Mesenchymal stem cell (in vitro differentiated cells and primary cell): ENCODE results near the gene PPP1R12B. TPM values are rescaled to one million over a fixed set of nuclear protein-coding genes. Genes with fewer than 3 reads are reported as not detected.
A peak's percentile ranks its signal among the peaks of the same experiment; 100 is the strongest.
"Not testable (repeated sequence)": the region's sequence is repeated elsewhere in the genome, so short reads cannot be mapped to it uniquely, and the experiment has no call there.

Source experiments
- DNase-seq: peaks from one replicate; pipeline ENCODE4 v3.0.0-alpha.2; 2013
- H2AFZ ChIP-seq: one replicate; pipeline ENCODE4 v1.6.1; 2013; ENCODE audit warnings: low read depth, mild to moderate bottlenecking, control low read depth, inconsistent platforms, low read length, moderate library complexity
- H2AK5ac ChIP-seq: 2 replicates; pipeline ENCODE4 v1.6.1; 2013; ENCODE audit warnings: low read length, moderate library complexity, mild to moderate bottlenecking, inconsistent platforms; ENCODE audit not compliant: severe bottlenecking
- H2BK120ac ChIP-seq: one replicate; pipeline ENCODE4 v1.6.1; 2013; ENCODE audit warnings: low read depth, mild to moderate bottlenecking, inconsistent platforms, low read length, moderate library complexity
- H2BK12ac ChIP-seq, 2 experiments: one replicate each; pipeline ENCODE4 v1.6.1; 2013; ENCODE audit warnings: inconsistent platforms in 2 of 2, low read length in 2 of 2, mild to moderate bottlenecking in 2 of 2, moderate library complexity in 2 of 2, control low read depth in 1 of 2
- H2BK15ac ChIP-seq: one replicate; pipeline ENCODE4 v1.6.1; 2013; ENCODE audit warnings: mild to moderate bottlenecking, low read depth, inconsistent platforms; ENCODE audit not compliant: poor library complexity, severe bottlenecking
- H2BK5ac ChIP-seq: 2 replicates; pipeline ENCODE4 v1.6.1; 2013; ENCODE audit warnings: low read depth, mild to moderate bottlenecking, low read length, control low read depth, inconsistent platforms; ENCODE audit not compliant: poor library complexity, severe bottlenecking
- H3K14ac ChIP-seq, 2 experiments: one replicate each; pipeline ENCODE4 v1.6.1; 2013; ENCODE audit warnings: inconsistent platforms in 2 of 2, low read length in 2 of 2, control low read depth in 1 of 2, mild to moderate bottlenecking in 1 of 2, moderate library complexity in 1 of 2
- H3K18ac ChIP-seq, 2 experiments: one replicate each; pipeline ENCODE4 v1.6.1; 2013; ENCODE audit warnings: inconsistent platforms in 2 of 2, low read length in 2 of 2, control low read depth in 1 of 2, low read depth in 1 of 2, mild to moderate bottlenecking in 1 of 2
- H3K23ac ChIP-seq, 2 experiments: one replicate each; pipeline ENCODE4 v1.6.1; 2013; ENCODE audit warnings: inconsistent platforms in 2 of 2, low read length in 2 of 2, mild to moderate bottlenecking in 2 of 2, moderate library complexity in 2 of 2, control low read depth in 1 of 2
- H3K27ac ChIP-seq: 2 replicates; pipeline ENCODE4 v1.5.1; 2013; ENCODE audit warnings: mild to moderate bottlenecking, moderate library complexity, low read length, control low read depth, inconsistent platforms; ENCODE audit not compliant: poor library complexity, severe bottlenecking
- H3K27me3 ChIP-seq, 2 experiments: 2 replicates each; pipeline versions ENCODE4 v1.6.1 to v1.7.0; 2013; ENCODE audit warnings: low read length in 2 of 2, mild to moderate bottlenecking in 2 of 2, moderate library complexity in 2 of 2, control low read depth in 1 of 2, inconsistent platforms in 1 of 2; ENCODE audit not compliant: control insufficient read depth in 1 of 2, insufficient read depth in 1 of 2
- H3K36me3 ChIP-seq, 2 experiments: 2 replicates each; pipeline versions ENCODE4 v1.6.1 to v1.7.0; 2013; ENCODE audit warnings: low read length in 2 of 2, control low read depth in 1 of 2, inconsistent platforms in 1 of 2, low read depth in 1 of 2, mild to moderate bottlenecking in 1 of 2; ENCODE audit not compliant: insufficient read depth in 2 of 2, control insufficient read depth in 1 of 2
- H3K4ac ChIP-seq, 2 experiments: one replicate each; pipeline ENCODE4 v1.6.1; 2013; ENCODE audit warnings: inconsistent platforms in 2 of 2, low read length in 2 of 2, mild to moderate bottlenecking in 2 of 2, moderate library complexity in 2 of 2, control low read depth in 1 of 2, low read depth in 1 of 2
- H3K4me1 ChIP-seq: 2 replicates; pipeline ENCODE4 v1.6.1; 2013; ENCODE audit warnings: low read depth, low read length, control low read depth; ENCODE audit not compliant: control insufficient read depth, insufficient read depth
- H3K4me2 ChIP-seq: 2 replicates; pipeline ENCODE4 v1.6.1; 2013; ENCODE audit warnings: low read length, mild to moderate bottlenecking, inconsistent platforms; ENCODE audit not compliant: poor library complexity, severe bottlenecking
- H3K4me3 ChIP-seq, 2 experiments: 2 replicates each; pipeline versions ENCODE4 v1.5.1 to v1.7.0; 2013; ENCODE audit warnings: low read length in 2 of 2, mild to moderate bottlenecking in 2 of 2, control low read depth in 1 of 2, low read depth in 1 of 2; ENCODE audit not compliant: insufficient read depth in 1 of 2
- H3K79me1 ChIP-seq: replicated peaks from 2 replicates; pipeline ENCODE4 v1.6.1; 2013; ENCODE audit warnings: mild to moderate bottlenecking, control low read depth, low read length, inconsistent platforms; ENCODE audit not compliant: poor library complexity, severe bottlenecking
- H3K9ac ChIP-seq: 2 replicates; pipeline ENCODE4 v1.7.0; 2013; ENCODE audit warnings: mild to moderate bottlenecking, low read length, moderate library complexity
- H3K9me3 ChIP-seq: 2 replicates; pipeline ENCODE4 v1.7.0; 2013; ENCODE audit warnings: mild to moderate bottlenecking, low read length; ENCODE audit not compliant: control insufficient read depth
- H4K8ac ChIP-seq: one replicate; pipeline ENCODE4 v1.6.1; 2013; ENCODE audit warnings: inconsistent platforms, mild to moderate bottlenecking, low read length, moderate library complexity
- H4K91ac ChIP-seq: one replicate; pipeline ENCODE4 v1.6.1; 2013; ENCODE audit warnings: mild to moderate bottlenecking, low read length, inconsistent platforms
- WGBS: methylation state at CpG from one replicate; pipeline ENCODE4 v1.1.7; 2013; ENCODE audit warnings: mixed read lengths; 5-methylcytosine and 5-hydroxymethylcytosine counted together
- small RNA-seq: library from polyadenylated mRNA; stranded (forward); fragments of <200 nt; extraction: miRNeasy Mini kit (QIAGEN cat#:217004); gene quantifications from one replicate; pipeline ENCODE3, GENCODE V24; 2013; ENCODE audit warnings: low read depth

The PPP1R12B gene

GRCh38 chr1:202638701-202639305, 290.3 kb downstream of the PPP1R12B start:
- Histone ChIP-seq H3K27me3 (peaks cover 66 to 85% of the 10 kb centered on the region in 2 experiments), H3K4me1 (peaks cover 18% of the 10 kb centered on the region)
- H2AFZ ChIP-seq, H4K8ac ChIP-seq, H3K79me1 ChIP-seq, H3K9me3 ChIP-seq, H2BK12ac ChIP-seq, H3K4ac ChIP-seq, H2BK5ac ChIP-seq, H3K36me3 ChIP-seq, H2BK15ac ChIP-seq, H2BK120ac ChIP-seq, H3K4me2 ChIP-seq, H4K91ac ChIP-seq, H3K9ac ChIP-seq, H3K23ac ChIP-seq, H3K27ac ChIP-seq, H2AK5ac ChIP-seq, H3K18ac ChIP-seq, H3K14ac ChIP-seq, DNase-seq, H3K4me3 ChIP-seq: not testable (repeated sequence)
- 70% methylated on average over 9 of the region's 9 CpGs for WGBS

GRCh38 chr1:202639500-202639899, 291.0 kb downstream of the PPP1R12B start:
- Histone ChIP-seq H2BK120ac (no peak overlapping the region), H2AFZ (no peak overlapping the region), H3K4me3 (no peak overlapping the region), H3K27me3 (peaks cover 73 to 89% of the 10 kb centered on the region in 2 experiments), H3K79me1 (no peaks in the 10 kb centered on the region), H3K36me3 (no peaks in the 10 kb centered on the region), H3K9me3 (no peaks in the 10 kb centered on the region), H4K8ac (no peak overlapping the region), H2BK15ac (no peak overlapping the region), H3K14ac (peak overlapping the region in 1 of 2 experiments; percentile 7), H2AK5ac (no peak overlapping the region), H3K4me2 (no peak overlapping the region), H3K4ac (no peak overlapping the region), H3K23ac (no peak overlapping the region), H2BK12ac (no peak overlapping the region), H4K91ac (no peak overlapping the region), H3K9ac (no peak overlapping the region), H3K27ac (no peak overlapping the region), H3K4me1 (peaks cover 25% of the 10 kb centered on the region), H2BK5ac (no peak overlapping the region), H3K18ac (no peak overlapping the region)
- WGBS, result 62% methylated on average over 9 of the region's 9 CpGs
- peak; percentile 86 for DNase-seq

- H2BK15ac ChIP-seq, result no peak overlapping the region
- no peaks in the 10 kb centered on the region for H3K36me3 ChIP-seq
- H3K18ac ChIP-seq, result no peak overlapping the region
- H3K4me2 ChIP-seq, result no peak overlapping the region
- H3K27ac ChIP-seq, result no peak overlapping the region
- H2AFZ ChIP-seq, result no peak overlapping the region
- no peak overlapping the region for H2BK12ac ChIP-seq
- peaks cover 26% of the 10 kb centered on the region for H3K4me1 ChIP-seq
- no peak overlapping the region for H3K4me3 ChIP-seq
- H3K23ac ChIP-seq, result no peak overlapping the region
- no peak overlapping the region for H4K91ac ChIP-seq
- H2BK5ac ChIP-seq, result no peak overlapping the region
- WGBS, result 37% methylated on average over 13 of the region's 20 CpGs
- H2BK120ac ChIP-seq, result no peak overlapping the region
- no peak overlapping the region for H3K4ac ChIP-seq
- H3K79me1 ChIP-seq, result no peaks in the 10 kb centered on the region
- no peak for DNase-seq
- no peaks in the 10 kb centered on the region for H3K9me3 ChIP-seq
- no peak overlapping the region for H3K14ac ChIP-seq
- H2AK5ac ChIP-seq, result no peak overlapping the region
- H3K27me3 ChIP-seq, result peaks cover 83 to 90% of the 10 kb centered on the region in 2 experiments
- H4K8ac ChIP-seq, result no peak overlapping the region
- H3K9ac ChIP-seq, result no peak overlapping the region
These were observed 293.7 kb downstream of the PPP1R12B start for GRCh38 chr1:202642212-202642611.

Small RNA genes within 50 kb of the gene (small RNA-seq; reads per million reads assigned to genes)
- gene AC099336.2 (not detected), gene RF00156 (not detected), gene RNU6-89P (not detected)
